Upper lobe of left lung (tissue), 4 donors: ENCODE measurements around the gene ANKRD11.

ENCODE experiments used
- EP300 ChIP-seq, 4 donors: sonication (generic); formaldehyde crosslinking; IDR thresholded peaks; one replicate each; pipeline ENCODE4 v1.5.1; 2017; ENCODE audit warnings: antibody characterized with exemption in 4 of 4, control low read depth in 2 of 4
- POLR2A ChIP-seq, 4 donors: fragments of 450-650 bp; IDR thresholded peaks; one replicate each; pipeline ENCODE4 v1.5.1; 2016 to 2017; ENCODE audit warnings: antibody characterized with exemption in 4 of 4, mild to moderate bottlenecking in 2 of 4
- POLR2AphosphoS5 ChIP-seq, 2 donors: sonication (generic); formaldehyde crosslinking; IDR thresholded peaks; one replicate each; pipeline ENCODE4 v1.5.1; 2017; ENCODE audit warnings: antibody characterized with exemption in 2 of 2
- TF ChIP-seq, protein P1 (sequence below), 6 experiments: fragments of 450-650 bp in 4 of 6; fragments of 200-600 bp in 2 of 6; sonication (generic) in 2 of 6; IDR thresholded peaks; one replicate each; pipeline ENCODE4 v1.5.1; 2016 to 2019; ENCODE audit warnings: antibody characterized with exemption in 6 of 6

DNA sequence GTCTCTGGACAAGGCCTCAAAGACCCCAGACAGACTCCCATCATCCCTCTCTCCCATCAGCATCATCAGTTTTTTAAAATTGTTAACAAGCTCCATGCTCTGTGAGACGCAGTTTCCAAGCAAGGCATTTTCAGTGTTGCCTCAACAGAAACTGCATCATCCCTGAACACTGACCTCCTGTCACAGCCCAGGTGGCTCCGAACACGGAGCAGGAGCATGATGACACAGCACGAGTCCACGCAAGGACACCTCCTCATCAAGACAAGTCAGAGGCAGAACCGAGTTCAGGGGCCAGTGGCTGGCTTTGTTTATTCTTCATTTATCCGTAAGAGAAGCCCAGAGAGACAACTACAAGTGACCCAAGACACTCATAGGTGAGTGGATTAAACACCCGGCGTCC lies 91.4 kb downstream of the ANKRD11 start:
- TF ChIP-seq, protein P1, sequence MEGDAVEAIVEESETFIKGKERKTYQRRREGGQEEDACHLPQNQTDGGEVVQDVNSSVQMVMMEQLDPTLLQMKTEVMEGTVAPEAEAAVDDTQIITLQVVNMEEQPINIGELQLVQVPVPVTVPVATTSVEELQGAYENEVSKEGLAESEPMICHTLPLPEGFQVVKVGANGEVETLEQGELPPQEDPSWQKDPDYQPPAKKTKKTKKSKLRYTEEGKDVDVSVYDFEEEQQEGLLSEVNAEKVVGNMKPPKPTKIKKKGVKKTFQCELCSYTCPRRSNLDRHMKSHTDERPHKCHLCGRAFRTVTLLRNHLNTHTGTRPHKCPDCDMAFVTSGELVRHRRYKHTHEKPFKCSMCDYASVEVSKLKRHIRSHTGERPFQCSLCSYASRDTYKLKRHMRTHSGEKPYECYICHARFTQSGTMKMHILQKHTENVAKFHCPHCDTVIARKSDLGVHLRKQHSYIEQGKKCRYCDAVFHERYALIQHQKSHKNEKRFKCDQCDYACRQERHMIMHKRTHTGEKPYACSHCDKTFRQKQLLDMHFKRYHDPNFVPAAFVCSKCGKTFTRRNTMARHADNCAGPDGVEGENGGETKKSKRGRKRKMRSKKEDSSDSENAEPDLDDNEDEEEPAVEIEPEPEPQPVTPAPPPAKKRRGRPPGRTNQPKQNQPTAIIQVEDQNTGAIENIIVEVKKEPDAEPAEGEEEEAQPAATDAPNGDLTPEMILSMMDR (IDR thresholded peaks at IDR 0.05): no peak
- TF ChIP-seq POLR2AphosphoS5 (IDR thresholded peaks at IDR 0.05): no peak
- no peak for TF ChIP-seq EP300 (IDR thresholded peaks at IDR 0.05)
- TF ChIP-seq POLR2A (IDR thresholded peaks at IDR 0.05): no peak
